Measurements from ENCODE around the gene EHF.

EHF gene

DNA sequence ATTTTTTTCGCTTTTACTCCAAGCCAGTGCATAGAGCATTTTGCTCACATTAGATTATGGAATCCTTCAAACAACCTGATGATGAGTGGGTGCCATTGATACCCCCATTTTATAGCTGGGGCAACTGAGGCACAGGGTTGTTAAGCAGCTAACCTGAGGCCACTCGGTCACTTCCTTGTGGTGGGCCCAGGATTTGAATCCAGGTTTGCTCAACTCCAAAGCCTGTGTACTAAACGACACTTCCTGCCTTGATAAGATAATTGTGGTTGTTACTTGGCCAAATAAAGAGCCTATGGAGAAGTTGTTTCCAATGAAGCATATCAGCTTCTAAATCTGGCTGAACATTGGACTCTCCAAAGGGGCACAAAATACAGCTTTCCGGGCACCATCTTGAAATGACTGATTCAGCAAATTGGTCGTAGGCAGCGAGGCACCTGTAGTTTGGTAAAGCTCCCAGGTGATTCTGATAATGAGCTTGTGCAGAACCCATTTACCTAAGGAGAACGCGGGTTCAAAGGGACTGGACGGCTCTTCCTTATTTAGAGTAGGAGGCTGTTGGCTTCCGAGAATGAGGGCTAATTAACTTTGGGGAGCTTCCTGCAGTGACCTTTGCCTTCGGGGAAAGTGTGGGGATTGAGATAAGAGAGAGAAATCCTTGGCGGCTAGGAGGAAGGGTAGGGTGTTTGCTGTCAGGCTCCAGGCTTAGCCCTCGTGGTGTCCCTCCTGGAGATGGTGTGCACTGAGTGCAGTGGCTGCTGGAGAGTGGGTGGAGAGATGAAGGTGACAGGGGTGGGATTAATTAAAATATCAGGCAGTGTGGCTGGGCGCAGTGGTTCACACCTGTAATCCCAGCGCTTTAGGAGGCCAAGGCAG is 17.5 kb upstream of the EHF start:
- DNase-seq, result no peak

DNA sequence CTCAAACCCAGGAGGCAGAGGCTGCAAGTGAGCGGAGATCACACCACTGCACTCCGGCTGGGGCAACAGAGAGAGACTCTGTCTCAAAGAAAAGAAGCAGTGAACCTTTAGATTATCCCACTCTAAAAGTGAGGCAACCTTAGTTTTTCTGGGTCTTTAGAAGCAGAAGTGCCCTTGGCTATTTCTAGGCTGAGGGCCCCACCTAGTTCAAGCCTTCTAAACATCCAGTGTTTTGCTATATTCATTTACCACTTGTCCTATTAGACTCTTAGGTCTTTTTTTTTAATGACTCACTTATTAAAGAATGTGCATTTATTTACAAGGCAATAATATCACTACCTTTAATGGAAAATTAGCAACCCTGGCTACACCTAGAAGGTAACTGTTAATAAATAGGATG is 16.7 kb upstream of the EHF start:
- no peak for DNase-seq

DNA sequence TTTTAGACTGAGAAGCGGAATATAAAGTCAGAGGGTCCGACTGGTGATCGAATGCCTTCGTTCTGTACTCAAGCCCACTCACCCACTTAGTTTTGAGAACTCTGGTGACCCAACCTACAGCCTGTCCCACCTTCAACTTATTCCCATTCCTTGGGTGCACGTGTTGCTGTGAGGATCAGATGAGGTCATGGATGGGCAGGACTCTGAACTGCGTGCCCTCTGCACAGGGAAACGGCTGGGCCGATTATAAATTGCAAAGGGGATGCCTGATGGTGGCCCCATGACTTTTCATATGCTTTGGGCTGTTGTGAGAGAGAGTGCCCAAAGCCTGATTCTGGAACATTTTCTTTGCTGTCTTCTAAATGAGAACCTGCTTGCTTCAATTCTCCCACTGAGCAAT is 16.0 kb upstream of the EHF start:
- no peak for DNase-seq

DNA sequence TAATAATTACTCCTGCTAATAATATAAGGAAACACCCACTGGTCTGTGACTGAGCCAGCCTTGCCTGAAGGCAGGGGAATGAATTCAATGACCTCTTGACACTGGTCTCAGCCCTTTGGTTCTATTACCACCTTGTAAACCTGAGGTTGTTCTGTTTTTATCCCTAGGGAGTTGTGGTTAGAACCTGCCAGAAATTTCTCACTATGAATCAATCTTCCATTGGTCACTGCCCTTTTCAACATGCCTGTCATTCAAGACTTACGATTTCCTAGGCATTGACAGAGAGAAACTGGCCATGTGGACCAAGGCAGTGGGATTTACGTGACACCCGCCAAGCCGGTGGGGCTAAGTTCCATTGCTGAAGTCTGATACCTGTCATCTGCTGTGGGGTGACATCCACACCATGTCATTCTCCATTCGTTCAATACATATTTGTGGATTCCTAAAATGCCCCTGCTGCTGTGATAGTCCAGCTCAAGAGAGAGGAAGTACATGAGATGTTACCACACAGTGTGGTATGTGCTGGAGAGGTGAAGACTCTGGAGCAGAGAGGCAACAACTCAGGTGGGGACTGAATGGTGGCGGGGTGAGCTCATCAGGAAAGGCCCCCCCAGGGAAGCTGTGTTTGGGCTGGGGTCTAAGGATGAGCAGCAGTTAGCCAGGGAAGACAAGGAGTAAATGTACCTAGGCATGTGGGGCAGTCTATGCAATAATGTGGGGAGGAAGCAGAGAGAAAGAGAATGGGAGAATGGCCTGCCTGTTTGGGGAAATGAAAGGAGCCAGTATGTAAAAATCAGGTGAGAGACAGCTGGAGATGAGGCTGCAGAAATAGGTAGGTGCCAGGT is 15.2 kb upstream of the EHF start:
- no peak for DNase-seq

DNA sequence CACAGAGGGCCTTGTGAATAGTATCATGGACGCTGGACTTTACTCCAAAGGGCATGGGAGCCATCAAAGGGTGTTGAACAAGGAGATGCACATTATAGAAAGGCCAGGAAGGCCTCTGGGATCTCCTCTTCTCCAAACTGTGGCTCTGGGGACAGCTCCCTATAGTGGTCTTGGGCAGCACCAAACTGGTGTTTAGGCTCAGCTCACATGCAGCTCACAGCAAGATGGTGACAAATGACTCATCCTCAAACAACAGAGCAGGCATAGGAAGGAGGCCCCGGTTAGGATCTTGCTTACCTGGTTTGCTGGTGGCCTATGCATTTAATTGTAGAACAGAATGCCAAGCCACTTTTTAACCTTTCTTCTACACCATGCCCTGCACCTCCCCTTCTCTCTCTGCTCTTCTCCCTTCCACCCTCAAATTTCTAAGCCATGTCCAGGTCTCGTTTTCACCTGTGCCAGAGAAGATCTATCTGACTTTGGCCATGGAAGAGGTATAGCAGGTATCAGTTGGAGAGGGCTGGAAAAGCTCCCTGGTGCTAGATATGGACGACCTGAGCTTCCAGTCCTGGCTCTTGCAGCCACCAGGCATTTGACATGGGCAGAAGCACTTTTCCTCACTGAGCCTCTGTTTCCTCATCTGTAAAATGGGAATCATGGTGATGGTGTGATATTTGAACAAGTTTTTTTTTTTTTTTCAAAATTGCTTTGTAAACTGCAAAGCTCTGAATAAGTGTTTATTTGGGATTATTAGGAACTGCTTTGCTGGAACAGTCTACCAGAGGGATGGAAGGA is 14.4 kb upstream of the EHF start:
- no peak for DNase-seq

DNA sequence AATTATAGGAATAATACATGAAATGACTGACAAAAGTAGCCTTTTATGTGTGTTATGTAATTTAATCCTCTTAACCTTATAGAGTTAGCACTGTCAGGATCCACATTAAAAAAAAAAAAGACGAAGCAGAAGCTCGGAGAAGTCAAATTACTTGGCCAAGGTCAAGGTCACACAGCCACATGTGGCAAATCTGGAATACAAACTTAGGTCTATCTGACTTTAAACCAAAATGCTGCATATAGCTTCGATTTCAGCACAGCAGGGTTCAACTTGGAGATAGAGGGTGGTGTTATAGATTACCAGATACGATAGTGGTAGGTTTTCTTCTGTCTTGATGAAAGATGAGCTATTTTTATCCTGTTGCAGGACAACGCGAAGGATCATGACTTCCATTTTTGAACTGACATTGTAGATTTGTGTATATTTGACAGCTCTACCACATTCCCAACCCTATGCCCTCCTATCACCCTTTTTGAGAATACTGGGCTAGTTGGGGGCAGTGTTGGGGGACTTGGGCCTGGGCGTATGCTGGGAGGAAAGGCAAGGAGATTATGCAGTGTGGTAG is 11.6 kb upstream of the EHF start:
- no peak for DNase-seq

DNA sequence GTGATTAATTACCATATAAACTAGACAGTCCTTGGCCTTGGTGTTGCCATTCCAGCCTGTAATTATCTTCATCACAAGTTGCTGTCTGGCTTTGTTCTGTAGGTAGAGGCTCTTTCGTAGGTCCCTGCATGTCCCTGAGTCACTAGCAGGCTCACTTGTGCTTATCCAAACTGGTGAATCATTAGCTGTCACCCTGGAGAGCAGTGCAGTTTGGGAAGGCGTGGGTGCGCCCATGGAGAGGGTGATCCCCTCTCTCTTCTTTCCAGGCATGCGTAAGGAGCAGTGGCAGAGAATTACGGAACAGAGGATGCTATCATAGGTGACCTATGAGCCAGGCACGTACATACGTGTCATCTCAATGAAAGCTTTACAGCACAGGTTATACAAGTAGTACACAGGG is 11.0 kb upstream of the EHF start:
- no peak for DNase-seq

DNA sequence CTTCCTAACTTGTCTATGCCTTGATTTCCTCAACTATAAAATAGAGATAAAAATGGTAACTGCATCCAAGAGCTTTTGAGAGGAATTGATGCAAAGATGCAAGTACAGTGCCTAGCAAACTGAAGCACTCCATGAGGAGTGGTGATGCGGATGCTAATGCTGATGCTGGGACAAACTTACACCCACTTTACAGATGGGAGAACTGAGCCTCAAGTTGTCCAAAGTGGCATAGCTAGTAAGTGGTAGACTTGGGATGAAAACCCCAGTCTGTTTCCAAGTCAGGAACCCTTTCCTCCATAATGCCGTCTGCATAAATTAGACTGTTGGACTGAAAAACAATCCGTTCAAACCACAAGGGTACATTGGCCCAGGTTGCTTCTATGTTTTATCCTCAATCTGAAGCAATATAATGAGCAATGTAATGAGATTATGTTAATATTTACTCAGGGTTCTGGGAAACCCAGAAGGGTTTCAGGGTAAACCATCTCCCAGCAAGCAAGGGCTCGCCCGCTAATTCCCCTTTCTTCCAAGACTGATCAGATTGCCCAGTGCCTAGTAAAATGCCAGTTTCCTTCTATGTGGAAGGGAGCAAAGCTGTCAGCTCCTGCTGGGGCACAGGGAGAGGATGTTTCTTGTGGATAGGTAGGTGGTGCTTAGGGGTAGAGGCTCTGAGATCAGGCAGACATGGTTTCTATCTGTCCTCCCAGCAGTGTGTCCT is 10.4 kb upstream of the EHF start:
- no peak for DNase-seq

DNA sequence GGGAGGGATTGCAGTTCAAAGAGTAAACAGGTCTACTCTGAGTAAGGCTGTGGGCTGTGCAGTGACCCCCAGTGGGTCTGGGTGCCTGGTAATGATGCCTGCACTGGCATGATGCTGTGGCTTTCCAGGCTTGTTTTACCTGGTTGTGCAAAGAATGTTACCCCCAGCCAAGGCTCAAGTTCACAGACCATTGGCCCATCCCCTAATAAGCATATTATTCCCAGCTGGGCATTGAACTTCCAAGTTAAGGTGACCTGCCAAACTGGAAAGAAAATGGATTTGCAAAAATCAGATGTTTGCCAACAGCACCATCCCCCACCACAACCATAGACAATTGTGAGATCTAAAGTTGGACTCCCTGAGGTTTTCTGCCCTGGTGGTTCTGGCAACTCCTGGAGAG is 7.9 kb upstream of the EHF start:
- DNase-seq, result no peak

DNA sequence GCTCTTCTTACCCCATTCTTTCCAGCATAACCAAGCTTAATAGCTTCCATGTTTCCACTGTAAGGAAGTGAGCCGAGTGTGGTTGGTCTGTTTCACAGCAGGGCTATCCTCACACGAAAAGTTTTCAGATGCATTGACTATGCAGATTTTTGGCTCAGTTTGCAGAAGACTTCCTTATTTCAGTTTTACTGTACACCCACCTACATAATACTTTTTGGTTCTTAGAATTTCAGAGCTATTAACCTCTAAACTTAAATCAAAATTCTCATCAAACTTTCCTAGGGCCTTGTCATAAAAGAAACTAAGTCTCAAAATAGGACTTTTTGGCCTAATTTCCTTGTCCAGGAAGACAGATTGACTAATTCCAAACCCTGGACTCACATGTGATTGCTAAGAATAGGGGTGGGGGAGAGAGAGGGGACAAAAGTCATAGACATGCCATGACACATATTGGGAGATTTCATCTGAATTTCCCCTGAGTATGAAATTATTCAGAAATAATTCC is 7.3 kb upstream of the EHF start:
- DNase-seq, result no peak

DNA sequence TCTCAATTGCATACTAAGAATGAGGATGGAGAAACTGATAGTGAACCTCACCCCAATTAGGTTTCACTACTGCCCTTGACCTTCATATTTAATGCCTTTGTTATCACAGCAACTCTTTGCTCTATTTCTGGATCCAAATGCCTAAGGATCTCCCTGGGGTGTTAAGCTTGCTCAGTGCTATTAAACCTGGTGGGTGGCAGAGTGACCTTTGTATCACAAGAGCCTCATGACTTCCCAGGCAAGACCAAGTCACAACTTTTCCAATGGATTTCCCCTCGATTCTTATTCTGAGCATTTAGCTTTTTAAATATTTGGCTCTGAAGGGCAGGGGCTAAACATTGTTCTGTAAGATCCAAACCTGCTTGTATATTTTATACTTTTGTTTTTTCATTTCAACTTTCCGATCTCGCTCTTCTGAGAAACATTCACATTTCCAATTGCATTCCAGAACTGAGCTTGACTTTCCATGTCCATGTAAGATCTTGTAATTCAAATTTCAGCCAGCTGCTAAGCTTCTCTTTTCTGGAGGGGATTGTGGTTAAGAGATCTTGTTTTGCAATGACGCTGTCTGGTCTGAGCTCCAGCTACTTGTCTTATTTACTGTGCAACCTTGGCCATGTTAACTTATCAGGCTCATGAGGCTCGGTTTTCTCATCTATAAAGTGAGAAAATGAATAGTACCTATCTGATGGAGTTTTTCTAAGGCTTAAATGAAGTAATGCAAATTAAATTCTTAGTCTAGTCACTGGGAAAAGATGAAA is 6.4 kb upstream of the EHF start:
- no peak for DNase-seq

DNA sequence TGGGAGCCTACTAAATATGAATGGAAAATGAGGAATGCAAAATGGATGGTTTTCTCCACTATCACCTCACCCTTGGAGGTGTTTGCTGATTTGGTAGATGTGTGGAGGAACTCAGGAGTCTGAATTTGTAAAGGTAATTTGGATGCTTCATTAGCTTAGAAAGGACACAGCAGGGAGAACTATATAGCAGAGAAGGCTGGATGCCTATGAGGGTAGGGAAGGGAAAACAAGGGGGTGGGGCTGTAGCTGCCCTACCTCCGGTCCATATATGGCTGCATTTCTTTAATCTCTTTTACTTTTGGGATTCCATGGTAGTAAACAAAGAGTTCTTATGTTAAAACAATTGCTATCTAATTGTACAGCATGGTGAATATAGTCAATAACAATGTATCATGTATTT is 4.8 kb upstream of the EHF start:
- no peak for DNase-seq

DNA sequence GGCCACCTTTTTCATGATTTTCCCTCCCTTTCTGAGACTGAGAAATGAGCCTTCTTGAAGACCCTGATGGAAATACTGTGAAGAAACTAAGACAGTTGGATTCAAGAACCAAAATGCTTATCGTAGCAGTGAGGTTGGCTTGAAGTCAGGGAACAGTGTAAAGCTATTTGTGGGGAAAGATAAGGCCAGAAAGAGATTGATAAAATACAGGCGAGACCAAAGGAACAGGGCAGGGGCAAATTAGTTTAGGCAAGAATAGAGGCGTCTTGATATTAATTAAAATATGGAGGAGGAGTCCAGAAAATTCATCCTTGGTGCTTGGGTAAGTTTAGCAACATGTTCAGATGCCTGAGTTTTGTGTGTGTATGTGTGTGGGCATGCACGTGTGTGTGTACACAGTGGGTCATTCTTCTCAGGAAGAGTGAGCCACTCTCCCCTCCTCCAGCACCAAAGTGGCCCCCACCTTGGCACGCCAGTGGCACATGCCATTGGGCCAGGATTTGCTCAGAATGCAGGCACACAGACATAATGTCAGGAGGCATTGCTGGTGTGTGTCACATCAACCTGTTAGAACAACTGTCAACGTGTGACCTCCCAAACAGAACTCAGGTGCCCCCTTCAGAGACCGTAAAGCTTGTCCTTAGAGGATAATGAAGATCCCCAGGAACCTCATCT is 3.9 kb upstream of the EHF start:
- no peak for DNase-seq

DNA sequence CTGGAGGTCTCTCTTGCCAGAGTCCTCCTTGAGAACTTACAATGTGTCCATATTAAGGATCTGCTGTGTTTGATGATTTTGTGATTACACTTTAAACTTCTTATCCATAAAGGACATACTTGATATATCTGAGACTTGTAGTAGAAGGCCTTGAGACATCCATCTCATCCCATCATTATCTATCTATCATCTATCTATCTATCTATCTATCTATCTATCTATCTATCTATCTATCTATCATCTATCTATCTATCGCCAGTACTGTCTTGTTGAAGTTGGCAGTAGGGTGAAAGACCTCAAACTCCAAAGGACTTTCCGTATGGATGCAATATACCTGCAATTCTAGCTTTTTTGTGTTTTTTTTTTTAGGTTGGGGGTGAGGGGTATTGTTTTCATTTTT is 2.5 kb upstream of the EHF start:
- no peak for DNase-seq

DNA sequence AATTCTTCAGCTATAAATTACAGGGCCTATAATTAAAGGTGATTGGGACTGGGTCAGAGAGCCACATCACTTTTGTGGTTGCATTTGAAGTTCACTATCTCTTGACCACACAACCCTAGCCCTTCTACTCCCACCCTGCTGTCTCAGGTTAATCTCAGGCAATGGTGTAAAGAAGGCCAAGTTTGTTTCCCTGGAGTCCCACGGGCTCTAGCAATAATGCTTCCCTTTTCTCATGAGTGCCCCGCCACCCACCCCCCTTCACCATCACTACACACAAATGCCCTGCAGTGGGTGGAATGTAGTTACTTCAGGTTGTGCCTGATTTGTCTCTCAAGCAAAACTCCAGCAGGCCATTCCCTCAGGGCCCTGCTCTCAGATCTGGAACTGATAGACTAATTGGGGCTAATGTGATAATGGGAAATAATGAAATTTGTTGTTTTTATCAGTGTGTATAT is 1.8 kb upstream of the EHF start:
- no peak for DNase-seq

DNA sequence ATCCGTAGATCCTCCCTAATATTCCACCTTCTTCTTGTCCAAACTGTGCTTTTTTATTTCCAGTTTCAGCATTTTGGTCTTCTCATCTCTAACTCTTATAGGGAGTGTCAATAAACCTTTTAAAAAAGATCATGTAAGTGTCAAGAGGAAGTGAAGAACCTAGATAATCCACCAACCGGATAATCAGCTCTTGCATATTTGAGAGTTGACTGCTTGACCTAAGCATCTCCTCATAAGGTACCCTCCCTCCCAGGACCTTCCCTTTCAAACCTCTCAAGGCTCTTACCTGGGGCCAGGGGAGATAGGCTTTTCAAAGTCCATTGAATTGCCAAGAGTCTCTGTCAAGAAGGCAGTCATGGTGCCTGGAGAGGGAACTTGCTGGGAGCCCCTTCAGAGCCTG is 691 bp upstream of the EHF start:
- DNase-seq, result no peak

DNA sequence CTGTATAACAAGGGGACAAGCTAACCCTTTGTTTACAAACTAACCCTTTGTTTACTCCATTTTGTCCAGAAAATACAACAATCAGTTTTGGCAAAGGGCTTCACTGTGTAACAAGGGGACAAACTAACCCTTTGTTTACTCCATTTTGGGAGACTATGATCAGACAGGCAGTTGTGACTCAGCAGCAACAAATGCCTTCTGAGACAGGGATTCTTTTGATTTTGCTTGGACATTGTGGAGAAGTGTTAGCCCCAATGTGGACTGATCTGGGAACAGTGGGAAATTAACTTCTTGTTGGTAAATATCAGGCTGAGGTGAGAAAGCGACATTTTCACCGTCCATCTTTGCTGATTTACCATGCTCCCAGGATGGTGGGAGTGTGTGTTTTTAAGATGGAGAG is 983 bp downstream of the EHF start:
- DNase-seq, result no peak

DNA sequence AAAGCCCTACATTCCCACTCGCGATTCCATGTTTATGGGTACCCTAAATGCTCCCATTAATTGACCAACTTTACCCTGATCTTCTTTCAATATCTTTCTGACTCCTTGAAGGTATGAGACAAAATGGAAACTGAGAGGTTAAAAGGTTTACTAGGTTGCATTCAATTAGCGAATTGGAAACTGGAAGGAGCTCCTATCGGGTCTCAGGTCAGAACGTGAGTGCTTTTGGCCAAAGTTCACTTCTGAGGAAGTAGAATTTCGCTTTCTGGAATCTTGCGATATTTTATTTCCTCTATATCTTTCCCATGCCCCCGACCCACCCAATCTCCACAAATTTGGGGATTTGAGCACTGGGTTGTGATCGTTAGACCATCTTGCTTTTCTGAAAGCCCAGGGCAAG is 2.6 kb downstream of the EHF start:
- no peak for DNase-seq

DNA sequence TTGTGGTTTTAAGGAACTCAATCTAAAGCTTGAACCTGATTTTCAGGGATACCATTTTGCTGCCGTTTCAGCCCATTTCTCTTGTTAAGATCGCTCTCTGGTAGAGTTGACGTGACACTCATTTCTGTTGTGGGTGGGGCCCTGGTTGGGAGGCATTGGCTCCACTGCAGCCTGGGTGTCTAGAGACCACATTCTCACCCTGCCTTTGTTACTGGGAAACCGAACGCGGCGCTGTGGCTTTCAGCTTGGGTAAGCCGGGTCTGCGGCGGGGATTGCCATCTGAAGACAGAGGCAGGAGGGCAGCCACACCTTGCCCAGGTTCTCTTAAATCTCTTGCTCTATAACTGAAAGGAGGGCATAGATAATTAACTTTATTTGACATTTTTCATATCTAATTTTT is 3.2 kb downstream of the EHF start:
- DNase-seq, result peak; percentile 36

DNA sequence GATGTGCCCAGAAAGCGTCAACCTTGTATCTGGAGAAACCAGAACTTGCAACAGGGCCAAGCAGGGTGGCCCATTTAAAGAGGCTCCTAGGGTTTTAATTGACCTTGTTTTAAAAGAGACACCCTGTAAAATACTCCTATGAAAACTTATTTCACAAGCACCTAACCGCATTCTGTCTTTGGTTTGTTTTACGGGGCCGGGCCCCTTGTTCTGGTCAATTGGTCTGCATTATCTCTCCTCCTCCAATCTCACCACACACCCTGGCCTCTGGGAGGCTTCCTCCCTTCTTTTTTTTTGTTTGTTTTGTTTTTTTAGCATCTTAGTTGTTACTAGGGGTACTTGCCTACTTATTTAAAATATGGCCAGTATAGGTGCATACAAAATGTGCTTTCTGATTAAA is 4.7 kb downstream of the EHF start:
- no peak for DNase-seq

DNA sequence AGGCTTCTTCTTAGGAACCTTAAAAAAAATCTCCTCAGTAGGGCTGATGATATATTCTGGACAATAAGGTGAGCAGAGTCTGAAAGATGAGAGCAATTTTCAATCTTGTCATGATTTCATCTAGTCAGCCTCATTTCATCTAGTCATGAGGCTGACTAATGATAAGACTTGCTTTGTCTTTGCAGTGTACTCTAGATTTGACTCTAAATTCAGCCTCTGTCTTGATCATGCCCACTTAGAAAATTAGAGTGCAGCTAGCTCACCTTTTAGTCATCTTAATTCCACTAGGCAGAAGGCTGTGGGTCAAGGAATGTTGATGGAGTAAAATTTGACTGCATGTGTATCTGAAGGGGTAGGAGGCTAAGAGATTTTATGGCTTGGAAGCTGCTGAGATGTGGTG is 5.5 kb downstream of the EHF start:
- DNase-seq, result no peak
